Immature natural killer cell (primary cell): Measurements from ENCODE around the gene SLC34A1. TPM values are rescaled to one million over a fixed set of nuclear protein-coding genes. Genes with fewer than 3 reads are reported as not detected.
"Not testable (repeated sequence)": the region's sequence is repeated elsewhere in the genome, so short reads cannot be mapped to it uniquely, and the experiment has no call there.

ENCODE experiments used
- DNase-seq, 3 donors: peaks; one replicate each; pipeline ENCODE4 v3.0.0; 2022; ENCODE audit warnings: mixed read lengths in 1 of 3
- H3K27ac Mint-ChIP-seq, 6 donors: one replicate each; pipeline ENCODE4 v1.8.0; 2020; ENCODE audit warnings: mixed read lengths in 6 of 6, mild to moderate bottlenecking in 5 of 6, inconsistent platforms in 4 of 6, moderate library complexity in 3 of 6
- H3K27me3 Mint-ChIP-seq, 3 donors: one replicate each; pipeline ENCODE4 v1.8.0; 2020 to 2021; ENCODE audit warnings: low read depth in 3 of 3, mild to moderate bottlenecking in 3 of 3, mixed read lengths in 3 of 3, moderate library complexity in 3 of 3, inconsistent platforms in 1 of 3
- H3K36me3 Mint-ChIP-seq, 3 donors: one replicate each; pipeline ENCODE4 v1.8.0; 2020; ENCODE audit warnings: mixed read lengths in 3 of 3, inconsistent platforms in 2 of 3, mild to moderate bottlenecking in 2 of 3
- H3K4me1 Mint-ChIP-seq, 2 donors: one replicate each; pipeline ENCODE4 v1.8.0; 2020; ENCODE audit warnings: inconsistent platforms in 2 of 2, mild to moderate bottlenecking in 2 of 2, mixed read lengths in 2 of 2, moderate library complexity in 1 of 2
- H3K4me3 Mint-ChIP-seq, 5 donors: one replicate each; pipeline ENCODE4 v1.8.0; 2020; ENCODE audit warnings: mild to moderate bottlenecking in 5 of 5, mixed read lengths in 5 of 5, inconsistent platforms in 3 of 5, moderate library complexity in 3 of 5
- H3K9me3 Mint-ChIP-seq, 6 donors: one replicate each; pipeline ENCODE4 v1.8.0; 2020; ENCODE audit warnings: mild to moderate bottlenecking in 6 of 6, mixed read lengths in 6 of 6, inconsistent platforms in 4 of 6, moderate library complexity in 3 of 6
- polyA plus RNA-seq, 3 donors: library from polyadenylated mRNA; unstranded; fragments of 300-500 nt; fragmentation: Illumina TruSeq; gene quantifications; one replicate each; pipeline ENCODE4 v1.2.3, GENCODE V29; 2021

The SLC34A1 gene
- polyA plus RNA-seq, 3 donors from 2014 or later: 0.26 to 0.34 TPM; not detected in 1

- Mint-ChIP-seq H3K27ac (peak within 1 kb of the TSS; percentile 83 to 97 (median 92)), H3K4me1 (peaks cover 69 to 76% of the 10 kb centered on the region in 2 donors), H3K9me3 (no peaks in the 10 kb centered on the region), H3K4me3 (peak within 1 kb of the TSS; percentile 79 to 91 (median 83)), H3K27me3 (peaks cover 4 to 16% (median 15%) of the 10 kb centered on the region in 3 donors), H3K36me3 (no peaks in the 10 kb centered on the region)
- peak; percentile 85 to 86 (median 85) for DNase-seq
Measured at GRCh38 chr5:177357459-177358351, 26.5 kb upstream of the SLC34A1 start, which contains the start of gene RGS14. Gene RGS14, plus strand, starts transcription at chr5:177357924. Its CDS starts 101 bp downstream, at chr5:177358025.

GRCh38 chr5:177358370-177358819 lies 25.8 kb upstream of the SLC34A1 start:
- Mint-ChIP-seq H3K9me3 (no peaks in the 10 kb centered on the region), H3K4me3 (peak overlapping the region; percentile 79 to 85 (median 83)), H3K27ac (peak overlapping the region; percentile 78 to 91 (median 90)), H3K36me3 (no peaks in the 10 kb centered on the region), H3K4me1 (peaks cover 76 to 79% of the 10 kb centered on the region in 2 donors), H3K27me3 (peaks cover 4 to 17% (median 16%) of the 10 kb centered on the region in 3 donors)
- DNase-seq: no peak

GRCh38 chr5:177359451-177359851 lies 24.8 kb upstream of the SLC34A1 start:
- H3K36me3 Mint-ChIP-seq: no peaks in the 10 kb centered on the region
- H3K4me3 Mint-ChIP-seq: peak overlapping the region; percentile 79 to 85 (median 83)
- peaks cover 3 to 16% (median 15%) of the 10 kb centered on the region in 3 donors for H3K27me3 Mint-ChIP-seq
- H3K4me1 Mint-ChIP-seq: peaks cover 79 to 86% of the 10 kb centered on the region in 2 donors
- DNase-seq: no peak
- H3K9me3 Mint-ChIP-seq: no peaks in the 10 kb centered on the region
- peak overlapping the region; percentile 78 to 91 (median 90) for H3K27ac Mint-ChIP-seq

GRCh38 chr5:177359860-177360259 lies 24.4 kb upstream of the SLC34A1 start:
- H3K36me3 Mint-ChIP-seq: no peaks in the 10 kb centered on the region
- H3K4me1 Mint-ChIP-seq: peaks cover 79 to 83% of the 10 kb centered on the region in 2 donors
- H3K27me3 Mint-ChIP-seq: peaks cover 3 to 16% (median 15%) of the 10 kb centered on the region in 3 donors

DNA sequence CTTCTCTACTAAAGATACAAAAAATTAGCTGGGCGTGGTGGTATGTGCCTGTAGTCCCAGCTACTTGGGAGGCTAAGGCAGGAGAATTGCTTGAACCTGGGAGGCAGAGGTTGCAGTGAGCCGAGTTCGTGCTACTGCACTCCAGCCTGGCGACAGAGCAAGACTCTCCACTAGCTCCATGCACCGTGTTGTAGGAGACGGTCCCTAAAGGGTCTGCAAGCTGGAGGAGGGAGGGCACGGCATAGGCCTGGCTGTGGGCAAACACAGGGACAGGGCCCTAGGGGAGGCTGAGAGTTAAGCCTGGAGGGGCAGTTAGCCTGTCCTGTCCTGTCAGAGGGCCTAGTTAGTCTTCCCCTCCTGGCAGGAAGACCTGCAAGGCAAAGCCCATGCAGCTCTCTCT lies 23.5 kb upstream of the SLC34A1 start:
- H3K36me3 Mint-ChIP-seq, DNase-seq, H3K9me3 Mint-ChIP-seq: not testable (repeated sequence)
- H3K4me3 Mint-ChIP-seq: peak overlapping the region in 1 of 5 donors; percentile 18
- H3K27ac Mint-ChIP-seq: peak overlapping the region in 2 of 6 donors; percentile 58 to 68
- H3K4me1 Mint-ChIP-seq: peaks cover 70 to 77% of the 10 kb centered on the region in 2 donors
- H3K27me3 Mint-ChIP-seq: peaks cover 3 to 16% (median 15%) of the 10 kb centered on the region in 3 donors

More at GRCh38 chr5:177359860-177360259, 24.4 kb upstream of the SLC34A1 start:
- Mint-ChIP-seq H3K4me3 (peak overlapping the region; percentile 79 to 85 (median 83)), H3K9me3 (no peaks in the 10 kb centered on the region), H3K27ac (peak overlapping the region in 5 of 6 donors; percentile 74 to 91 (median 89))
- DNase-seq: no peak

- peaks cover 61 to 67% of the 10 kb centered on the region in 2 donors for H3K4me1 Mint-ChIP-seq
- H3K27me3 Mint-ChIP-seq: peaks cover 3 to 16% (median 15%) of the 10 kb centered on the region in 3 donors
- H3K36me3 Mint-ChIP-seq: peaks cover 0 to 3% (median 0%) of the 10 kb centered on the region in 3 donors
- peak overlapping the region; percentile 36 to 68 (median 62) for H3K27ac Mint-ChIP-seq
- DNase-seq: no peak
- peak overlapping the region; percentile 33 to 81 (median 59) for H3K4me3 Mint-ChIP-seq
- H3K9me3 Mint-ChIP-seq: no peaks in the 10 kb centered on the region
Measured at GRCh38 chr5:177361418-177362291, 22.6 kb upstream of the SLC34A1 start.

GRCh38 chr5:177362292-177362609 lies 22.0 kb upstream of the SLC34A1 start:
- H3K9me3 Mint-ChIP-seq: no peaks in the 10 kb centered on the region
- H3K36me3 Mint-ChIP-seq: peaks cover 0 to 3% (median 0%) of the 10 kb centered on the region in 3 donors
- H3K27ac Mint-ChIP-seq: peak overlapping the region; percentile 36 to 68 (median 62)
- peaks cover 55 to 61% of the 10 kb centered on the region in 2 donors for H3K4me1 Mint-ChIP-seq
- H3K4me3 Mint-ChIP-seq: peak overlapping the region; percentile 33 to 81 (median 59)
- no peak for DNase-seq
- H3K27me3 Mint-ChIP-seq: peaks cover 4 to 15% (median 12%) of the 10 kb centered on the region in 3 donors

DNA sequence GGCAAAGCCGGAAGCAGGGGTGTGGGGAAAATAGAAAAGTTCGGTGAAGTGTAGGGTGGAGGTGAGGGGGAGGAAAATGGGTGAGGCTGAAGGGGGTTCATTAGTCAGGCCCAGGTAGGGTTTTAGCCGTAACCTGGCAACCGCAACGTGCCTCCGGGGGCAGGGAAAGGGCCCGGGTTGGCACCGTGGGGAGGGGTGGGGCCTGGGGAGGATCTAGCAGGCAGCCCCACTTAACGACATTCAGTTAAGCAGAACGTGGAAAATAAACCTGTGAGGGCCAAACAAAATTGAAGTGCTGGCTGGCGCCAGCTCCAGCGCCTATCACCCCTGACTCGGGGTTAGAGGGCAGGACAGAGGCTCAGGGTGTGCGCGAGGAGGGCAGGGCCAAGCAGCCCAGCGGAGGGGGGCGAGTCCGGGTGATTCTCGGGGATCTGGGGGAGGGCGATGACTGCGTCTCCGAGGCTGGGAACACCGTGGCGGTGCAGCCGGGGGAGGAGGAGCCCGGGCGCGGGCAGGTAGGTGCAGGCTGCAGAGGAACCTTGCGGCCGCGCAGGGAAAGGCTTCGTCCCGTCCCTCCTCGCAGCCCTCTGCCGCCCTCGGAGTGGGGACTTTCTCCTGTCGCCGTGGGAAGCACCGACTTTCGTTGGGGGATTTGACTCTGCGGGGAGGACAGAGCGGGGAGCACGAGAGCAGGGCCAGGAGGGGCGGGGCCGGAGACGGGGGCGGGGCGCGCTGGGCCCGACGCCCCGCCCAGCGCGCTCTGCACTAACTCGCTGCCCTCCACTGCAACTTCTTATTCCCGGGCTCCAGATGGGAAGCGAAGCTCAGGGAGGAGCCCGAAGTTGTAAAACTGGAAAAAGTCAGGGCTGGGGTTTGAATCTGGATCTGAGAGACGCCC lies 21.4 kb upstream of the SLC34A1 start:
- Mint-ChIP-seq H3K27ac (peak overlapping the region; percentile 49 to 89 (median 68)), H3K36me3 (peaks cover 0 to 3% (median 0%) of the 10 kb centered on the region in 3 donors)

GRCh38 chr5:177363565-177363964 lies 20.7 kb upstream of the SLC34A1 start:
- Mint-ChIP-seq H3K9me3 (no peaks in the 10 kb centered on the region), H3K27ac (peak overlapping the region in 1 of 6 donors; percentile 64)

More for the DNA sequence above, 21.4 kb upstream of the SLC34A1 start:
- peaks cover 49 to 56% of the 10 kb centered on the region in 2 donors for H3K4me1 Mint-ChIP-seq
- H3K9me3 Mint-ChIP-seq: no peaks in the 10 kb centered on the region
- peaks cover 1 to 9% (median 7%) of the 10 kb centered on the region in 3 donors for H3K27me3 Mint-ChIP-seq
- DNase-seq: peak; percentile 35 to 46 (median 40)
- H3K4me3 Mint-ChIP-seq: peak overlapping the region; percentile 71 to 81 (median 77)

GRCh38 chr5:177364159-177364962 lies 19.9 kb upstream of the SLC34A1 start:
- DNase-seq: no peak
- H3K9me3 Mint-ChIP-seq: no peaks in the 10 kb centered on the region
- H3K36me3 Mint-ChIP-seq: peaks cover 13 to 16% (median 13%) of the 10 kb centered on the region in 3 donors
- H3K4me3 Mint-ChIP-seq: peak overlapping the region in 2 of 5 donors; percentile 36 to 49
- peaks cover 48 to 56% of the 10 kb centered on the region in 2 donors for H3K4me1 Mint-ChIP-seq
- peaks cover 0 to 3% (median 1%) of the 10 kb centered on the region in 3 donors for H3K27me3 Mint-ChIP-seq
- peak overlapping the region in 3 of 6 donors; percentile 18 to 57 (median 28) for H3K27ac Mint-ChIP-seq

More at GRCh38 chr5:177363565-177363964, 20.7 kb upstream of the SLC34A1 start:
- DNase-seq: no peak
- Mint-ChIP-seq H3K4me3 (peak overlapping the region in 2 of 5 donors; percentile 77 to 81), H3K27me3 (peaks cover 1 to 6% (median 3%) of the 10 kb centered on the region in 3 donors), H3K4me1 (peaks cover 48 to 57% of the 10 kb centered on the region in 2 donors), H3K36me3 (peaks cover 5 to 8% (median 6%) of the 10 kb centered on the region in 3 donors)

- H3K4me1 Mint-ChIP-seq: peaks cover 42 to 44% of the 10 kb centered on the region in 2 donors
- peaks cover 13 to 18% (median 14%) of the 10 kb centered on the region in 3 donors for H3K36me3 Mint-ChIP-seq
- H3K27ac Mint-ChIP-seq: no peak overlapping the region
- H3K4me3 Mint-ChIP-seq: peak overlapping the region in 1 of 5 donors; percentile 47
- H3K27me3 Mint-ChIP-seq: peaks cover 0 to 3% (median 1%) of the 10 kb centered on the region in 3 donors
- DNase-seq: no peak
- no peaks in the 10 kb centered on the region for H3K9me3 Mint-ChIP-seq
Measured at GRCh38 chr5:177365845-177366527, 18.2 kb upstream of the SLC34A1 start.
